ENCODE data around the gene C20orf141. TPM values are rescaled to one million over a fixed set of nuclear protein-coding genes. Genes with fewer than 3 reads are reported as not detected.

The C20orf141 gene
- total RNA-seq, 1 donor from 2014 or later: not detected

- no peaks in the 10 kb centered on the region for H3K9me3 Mint-ChIP-seq (ENCODE audit: low read depth)
- peaks cover 3% of the 10 kb centered on the region for H3K36me3 Mint-ChIP-seq (ENCODE audit: low read depth)
- TF ChIP-seq CTCF (IDR thresholded peaks at IDR 0.05): no peak
- peaks cover 32% of the 10 kb centered on the region for H3K27me3 Mint-ChIP-seq (ENCODE audit: low read depth)
- peaks cover 16% of the 10 kb centered on the region for H3K4me1 Mint-ChIP-seq (ENCODE audit: low read depth)
- DNase-seq (ENCODE audit: low spot score): no peak
- H3K27ac Mint-ChIP-seq (ENCODE audit: unreplicated experiment): peak overlapping the region; percentile 3
- peak overlapping the region; percentile 87 for H3K4me3 Mint-ChIP-seq (ENCODE audit: unreplicated experiment)
Observed at GRCh38 chr20:2799688-2800520, 14.9 kb upstream of the C20orf141 start.

- H3K27me3 Mint-ChIP-seq (ENCODE audit: low read depth): peaks cover 32% of the 10 kb centered on the region
- TF ChIP-seq CTCF (IDR thresholded peaks at IDR 0.05): peak; percentile 39
- peak within 1 kb of the TSS; percentile 87 for H3K4me3 Mint-ChIP-seq (ENCODE audit: unreplicated experiment)
- peaks cover 3% of the 10 kb centered on the region for H3K36me3 Mint-ChIP-seq (ENCODE audit: low read depth)
- DNase-seq (ENCODE audit: low spot score): no peak
- H3K27ac Mint-ChIP-seq (ENCODE audit: unreplicated experiment): peak within 1 kb of the TSS; percentile 12
- H3K4me1 Mint-ChIP-seq (ENCODE audit: low read depth): peaks cover 16% of the 10 kb centered on the region
- H3K9me3 Mint-ChIP-seq (ENCODE audit: low read depth): no peaks in the 10 kb centered on the region
Observed at GRCh38 chr20:2800521-2801285, 14.1 kb upstream of the C20orf141 start, which contains the start of gene CPXM1. Gene CPXM1 (minus strand): TSS chr20:2800627. CDS start chr20:2800572, 55 bp downstream.

- Mint-ChIP-seq H3K27ac (ENCODE audit: unreplicated experiment) (no peak overlapping the region), H3K9me3 (ENCODE audit: low read depth) (no peaks in the 10 kb centered on the region), H3K4me1 (ENCODE audit: low read depth) (peaks cover 21% of the 10 kb centered on the region), H3K4me3 (ENCODE audit: unreplicated experiment) (peak overlapping the region; percentile 67), H3K36me3 (ENCODE audit: low read depth) (peaks cover 3% of the 10 kb centered on the region), H3K27me3 (ENCODE audit: low read depth) (peaks cover 36% of the 10 kb centered on the region)
- TF ChIP-seq CTCF (IDR thresholded peaks at IDR 0.05): no peak
- DNase-seq (ENCODE audit: low spot score): no peak
Observed at GRCh38 chr20:2801286-2801728, 13.5 kb upstream of the C20orf141 start.

DNA sequence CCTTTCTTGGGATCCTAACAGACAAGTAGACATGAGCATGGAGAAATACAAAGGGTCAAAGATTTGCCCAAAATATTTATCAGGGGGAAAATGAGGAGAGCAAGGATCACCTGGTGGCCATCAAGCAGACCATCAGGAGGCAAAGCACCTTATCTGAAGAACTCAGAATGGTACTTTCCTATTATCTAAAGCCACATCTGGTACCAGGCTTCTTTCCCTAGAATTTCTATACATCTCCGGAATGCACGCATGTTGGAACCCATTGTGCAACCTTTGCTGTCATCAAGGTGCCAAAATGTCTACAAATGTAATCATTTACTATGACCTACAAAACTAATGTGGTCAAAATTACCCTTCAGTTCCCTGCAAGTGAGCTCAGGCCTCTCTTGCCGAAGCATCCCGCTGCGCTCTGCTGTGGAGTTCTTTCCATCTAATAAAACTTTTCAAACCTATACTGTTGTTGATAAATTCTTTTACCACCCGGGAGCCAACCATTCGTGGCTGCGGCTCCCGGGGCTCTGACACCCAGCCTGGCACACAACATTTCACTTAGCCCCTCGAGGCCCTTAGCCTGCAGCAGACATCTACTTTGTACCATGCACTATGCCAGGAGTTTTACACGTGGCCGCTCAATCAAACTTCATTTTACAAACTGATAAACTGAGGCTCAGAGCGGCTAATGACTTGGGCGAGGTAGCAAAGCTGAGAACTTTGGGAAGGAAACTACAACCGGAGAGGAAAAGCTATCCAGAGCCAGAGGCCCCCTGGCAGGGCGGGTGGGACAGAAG is 10.6 kb upstream of the C20orf141 start:
- H3K4me1 Mint-ChIP-seq (ENCODE audit: low read depth): peaks cover 22% of the 10 kb centered on the region
- no peak for DNase-seq (ENCODE audit: low spot score)
- no peak overlapping the region for H3K4me3 Mint-ChIP-seq (ENCODE audit: unreplicated experiment)
- H3K36me3 Mint-ChIP-seq (ENCODE audit: low read depth): peaks cover 3% of the 10 kb centered on the region
- no peaks in the 10 kb centered on the region for H3K9me3 Mint-ChIP-seq (ENCODE audit: low read depth)
- H3K27ac Mint-ChIP-seq (ENCODE audit: unreplicated experiment): no peak overlapping the region
- no peak for TF ChIP-seq CTCF (IDR thresholded peaks at IDR 0.05)
- peaks cover 52% of the 10 kb centered on the region for H3K27me3 Mint-ChIP-seq (ENCODE audit: low read depth)
